ENCODE results near the gene STRBP. TPM values are rescaled to one million over a fixed set of nuclear protein-coding genes. Genes with fewer than 3 reads are reported as not detected.

Gene STRBP
- total and polyA plus RNA-seq, 9 of the 15 experiments (the other 6 are each of a cell fraction or from before 2014, with no cell fraction given) = 27.7 to 84.0 (median 70.2) TPM

GRCh38 chr9:123299558-123300126 is 31.3 kb upstream of the STRBP start (continued):
- TF ChIP-seq CHAMP1 (IDR thresholded peaks at IDR 0.05) = no peak
- no peak for TF ChIP-seq MAFG (tag; conservative IDR thresholded peaks at IDR 0.05)
- no peak for TF ChIP-seq ZC3H11A (IDR thresholded peaks at IDR 0.05; ENCODE audit: low read depth, low read length)
- TF ChIP-seq TARDBP (IDR thresholded peaks at IDR 0.05) = no peak
- TF ChIP-seq ZNF197 (CRISPR knock-in tag; IDR thresholded peaks at IDR 0.05; ENCODE audit: low read depth) = no peak
- TF ChIP-seq ZBED1 (IDR thresholded peaks at IDR 0.05) = no peak
- no peak for TF ChIP-seq HES1 (IDR thresholded peaks at IDR 0.05; ENCODE audit: low read depth)
- TF ChIP-seq SREBF1 (IDR thresholded peaks at IDR 0.05; ENCODE audit: borderline replicate concordance, low read depth, low read length) = no peak
- no peak for TF ChIP-seq ZNF253 (CRISPR knock-in tag; conservative IDR thresholded peaks at IDR 0.05)
- no peak for TF ChIP-seq FIP1L1 (IDR thresholded peaks at IDR 0.05; ENCODE audit: low read depth, low read length, poor library complexity, severe bottlenecking)
- peak; percentile 21; the same call in 1 of the 2 replicates for TF ChIP-seq SP1 (CRISPR knock-in tag; IDR thresholded peaks at IDR 0.05)
- TF ChIP-seq ETV5 (CRISPR knock-in tag; IDR thresholded peaks at IDR 0.05; ENCODE audit: low read depth) = 0 out of 2 replicates have a peak, but pooled peaks have one; percentile 32
- no peak for TF ChIP-seq ZNF3 (CRISPR knock-in tag; IDR thresholded peaks at IDR 0.05)
- peak; percentile 35; the same call in 1 of the 2 replicates for TF ChIP-seq RNF2 (IDR thresholded peaks at IDR 0.05)
- TF ChIP-seq, protein P1, sequence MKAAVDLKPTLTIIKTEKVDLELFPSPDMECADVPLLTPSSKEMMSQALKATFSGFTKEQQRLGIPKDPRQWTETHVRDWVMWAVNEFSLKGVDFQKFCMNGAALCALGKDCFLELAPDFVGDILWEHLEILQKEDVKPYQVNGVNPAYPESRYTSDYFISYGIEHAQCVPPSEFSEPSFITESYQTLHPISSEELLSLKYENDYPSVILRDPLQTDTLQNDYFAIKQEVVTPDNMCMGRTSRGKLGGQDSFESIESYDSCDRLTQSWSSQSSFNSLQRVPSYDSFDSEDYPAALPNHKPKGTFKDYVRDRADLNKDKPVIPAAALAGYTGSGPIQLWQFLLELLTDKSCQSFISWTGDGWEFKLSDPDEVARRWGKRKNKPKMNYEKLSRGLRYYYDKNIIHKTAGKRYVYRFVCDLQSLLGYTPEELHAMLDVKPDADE (conservative IDR thresholded peaks at IDR 0.05; ENCODE audit: control insufficient read depth, low read depth, low read length) = no peak
- TF ChIP-seq TRIM24 (IDR thresholded peaks at IDR 0.05) = no peak
- no peak for TF ChIP-seq SAP30 (IDR thresholded peaks at IDR 0.05; ENCODE audit: borderline replicate concordance, insufficient read depth, low read depth, low read length, poor library complexity, severe bottlenecking)
- peak; percentile 41 for TF ChIP-seq SNRNP70 (optimal IDR thresholded peaks at IDR 0.05; ENCODE audit: low read depth, low read length)
- TF ChIP-seq GABPA (tag; conservative IDR thresholded peaks at IDR 0.05; ENCODE audit: low read depth) = peak; percentile 32
- 0 out of 2 replicates have a peak, but pooled peaks have one; percentile 26 for TF ChIP-seq JUND (IDR thresholded peaks at IDR 0.05; ENCODE audit: borderline replicate concordance, low read depth, low read length)
- TF ChIP-seq JUND (tag; IDR thresholded peaks at IDR 0.05; ENCODE audit: borderline replicate concordance, low read depth, low read length) = peak; percentile 67; the same call in 2 of the 3 replicates
- no peak for TF ChIP-seq SIN3A (IDR thresholded peaks at IDR 0.05; ENCODE audit: borderline replicate concordance in 2 of 2, control insufficient read depth in 1 of 2, low read depth in 2 of 2, low read length in 2 of 2)
- no peak for TF ChIP-seq MCM3 (IDR thresholded peaks at IDR 0.05)
- no peak for TF ChIP-seq RBM22 (IDR thresholded peaks at IDR 0.05; ENCODE audit: low read depth, low read length, poor library complexity, severe bottlenecking)
- TF ChIP-seq ETV1 (tag; conservative IDR thresholded peaks at IDR 0.05; ENCODE audit: low read depth) = peak; percentile 57
- no peak for TF ChIP-seq EGR1 (conservative IDR thresholded peaks at IDR 0.05)
- no peak for TF ChIP-seq ARID1B (IDR thresholded peaks at IDR 0.05)

All from K562 (cell line).